ENCODE results near the gene GRIP1.

- no peak for TF ChIP-seq CTCF (IDR thresholded peaks at IDR 0.05; ENCODE audit: low read depth, low read length, poor library complexity, severe bottlenecking)
- no peak for TF ChIP-seq EZH2phosphoT487 (IDR thresholded peaks at IDR 0.05; ENCODE audit: borderline replicate concordance, low read length)
Observed at GRCh38 chr12:66589095-66589494, 89.8 kb downstream of the GRIP1 start.
